ENCODE data around the gene ZSCAN25. TPM values are rescaled to one million over a fixed set of nuclear protein-coding genes. Genes with fewer than 3 reads are reported as not detected.

ZSCAN25 gene
- total RNA-seq, 4 donors from 2014 or later = 14.6 to 58.7 (median 18.1) TPM

DNA sequence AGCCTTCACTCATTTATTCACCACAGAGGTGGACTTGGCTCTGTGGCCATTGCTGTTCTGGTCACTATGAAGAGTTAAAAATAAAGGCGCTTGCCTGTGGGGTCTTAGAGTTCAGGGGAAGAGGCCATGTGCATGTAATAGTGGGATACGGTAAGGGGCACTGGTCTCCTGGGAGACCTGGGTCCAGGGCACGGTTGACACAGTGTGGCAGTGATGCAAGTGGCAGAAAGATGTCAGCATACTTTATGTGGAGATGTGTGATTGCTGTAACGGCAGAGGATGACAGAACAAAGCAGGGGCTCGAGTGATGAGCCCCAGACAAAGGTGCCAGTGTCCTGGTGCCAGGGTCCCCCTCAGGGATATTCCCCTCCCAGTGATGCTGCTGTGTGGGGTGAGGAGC, 8.6 kb downstream of the ZSCAN25 start:
- H3K27me3 ChIP-seq = no peaks in the 10 kb centered on the region
- H3K4me1 ChIP-seq = peaks cover 0 to 4% (median 0%) of the 10 kb centered on the region in 4 donors
- H3K9me3 ChIP-seq = no peaks in the 10 kb centered on the region
- H3K36me3 ChIP-seq = peaks cover 0 to 86% (median 32%) of the 10 kb centered on the region in 4 donors
- 90 to 93% methylated on average over 2 to 5 of the region's 5 CpGs for WGBS, 2 donors (ENCODE audit: low coverage in 1 of 2)
- intact Hi-C loops (cut with DNase I; ENCODE audit: low total_unique reads) = no loop called here
- TF ChIP-seq EP300 (IDR thresholded peaks at IDR 0.05; ENCODE audit: low read depth) = no peak
- TF ChIP-seq POLR2AphosphoS5 (IDR thresholded peaks at IDR 0.05) = no peak
- TF ChIP-seq POLR2A (IDR thresholded peaks at IDR 0.05) = no peak
- TF ChIP-seq, protein P1, sequence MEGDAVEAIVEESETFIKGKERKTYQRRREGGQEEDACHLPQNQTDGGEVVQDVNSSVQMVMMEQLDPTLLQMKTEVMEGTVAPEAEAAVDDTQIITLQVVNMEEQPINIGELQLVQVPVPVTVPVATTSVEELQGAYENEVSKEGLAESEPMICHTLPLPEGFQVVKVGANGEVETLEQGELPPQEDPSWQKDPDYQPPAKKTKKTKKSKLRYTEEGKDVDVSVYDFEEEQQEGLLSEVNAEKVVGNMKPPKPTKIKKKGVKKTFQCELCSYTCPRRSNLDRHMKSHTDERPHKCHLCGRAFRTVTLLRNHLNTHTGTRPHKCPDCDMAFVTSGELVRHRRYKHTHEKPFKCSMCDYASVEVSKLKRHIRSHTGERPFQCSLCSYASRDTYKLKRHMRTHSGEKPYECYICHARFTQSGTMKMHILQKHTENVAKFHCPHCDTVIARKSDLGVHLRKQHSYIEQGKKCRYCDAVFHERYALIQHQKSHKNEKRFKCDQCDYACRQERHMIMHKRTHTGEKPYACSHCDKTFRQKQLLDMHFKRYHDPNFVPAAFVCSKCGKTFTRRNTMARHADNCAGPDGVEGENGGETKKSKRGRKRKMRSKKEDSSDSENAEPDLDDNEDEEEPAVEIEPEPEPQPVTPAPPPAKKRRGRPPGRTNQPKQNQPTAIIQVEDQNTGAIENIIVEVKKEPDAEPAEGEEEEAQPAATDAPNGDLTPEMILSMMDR (IDR thresholded peaks at IDR 0.05) = no peak
- no peak for DNase-seq
- H3K4me3 ChIP-seq = no peak overlapping the region
- no peak overlapping the region for H3K27ac ChIP-seq
- in situ Hi-C loops (cut with MboI; ENCODE audit: low pct_ligation_motif_present in 1 of 4, low pct_unique_long_range_greater_than_20kb in 1 of 4, low sequenced_read_pairs in 3 of 4) = no loop called here

- TF ChIP-seq POLR2A (IDR thresholded peaks at IDR 0.05) (no peak), EP300 (IDR thresholded peaks at IDR 0.05; ENCODE audit: low read depth) (no peak), POLR2AphosphoS5 (IDR thresholded peaks at IDR 0.05) (no peak)
- TF ChIP-seq, protein P1 (IDR thresholded peaks at IDR 0.05) = no peak
- intact Hi-C loops (cut with DNase I; ENCODE audit: low total_unique reads) (no loop called here), in situ Hi-C loops (cut with MboI; ENCODE audit: low pct_ligation_motif_present in 1 of 4, low pct_unique_long_range_greater_than_20kb in 1 of 4, low sequenced_read_pairs in 3 of 4) (no loop called here)
- H3K27ac ChIP-seq = no peak overlapping the region
- WGBS, 2 donors (ENCODE audit: low coverage in 1 of 2) = 95% methylated on average over 4 of the region's 4 CpGs; no CpG with 5 or more reads in 1 of the 2 donors
- no peak for DNase-seq
- H3K4me3 ChIP-seq = no peak overlapping the region
- H3K36me3 ChIP-seq = peaks cover 0 to 81% (median 29%) of the 10 kb centered on the region in 4 donors
- peaks cover 0 to 4% (median 0%) of the 10 kb centered on the region in 4 donors for H3K4me1 ChIP-seq
- no peaks in the 10 kb centered on the region for H3K27me3 ChIP-seq
- H3K9me3 ChIP-seq = no peaks in the 10 kb centered on the region
Observed at GRCh38 chr7:99625961-99626360, 9.2 kb downstream of the ZSCAN25 start.

DNA sequence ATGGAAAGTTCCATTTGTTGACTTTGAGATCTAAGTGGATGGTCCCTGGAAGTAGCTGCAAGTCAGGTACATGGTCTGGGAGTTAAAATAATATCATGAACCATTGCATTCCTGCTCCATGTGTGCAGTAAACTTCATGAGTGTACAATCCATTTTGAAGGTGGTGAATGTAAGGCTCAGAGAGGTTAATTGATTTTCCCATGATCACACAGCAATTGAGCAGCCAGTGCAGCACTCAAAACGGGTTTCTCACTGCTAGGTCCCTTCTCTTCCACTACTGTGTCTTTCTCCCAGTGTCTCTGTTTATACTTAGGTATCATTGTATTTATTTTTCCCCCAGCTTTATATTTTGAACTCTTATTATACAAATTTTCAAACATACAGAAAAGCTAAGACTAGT, 9.9 kb downstream of the ZSCAN25 start:
- TF ChIP-seq POLR2AphosphoS5 (IDR thresholded peaks at IDR 0.05) = no peak
- no peak for TF ChIP-seq POLR2A (IDR thresholded peaks at IDR 0.05)
- TF ChIP-seq, protein P1 (IDR thresholded peaks at IDR 0.05) = no peak
- TF ChIP-seq EP300 (IDR thresholded peaks at IDR 0.05; ENCODE audit: low read depth) = no peak
- intact Hi-C loops (cut with DNase I; ENCODE audit: low total_unique reads) = no loop called here
- H3K4me1 ChIP-seq = peaks cover 0 to 4% (median 0%) of the 10 kb centered on the region in 4 donors
- no peak overlapping the region for H3K27ac ChIP-seq
- H3K36me3 ChIP-seq = peaks cover 0 to 75% (median 27%) of the 10 kb centered on the region in 4 donors
- no peak overlapping the region for H3K4me3 ChIP-seq
- H3K9me3 ChIP-seq = no peaks in the 10 kb centered on the region
- in situ Hi-C loops (cut with MboI; ENCODE audit: low pct_ligation_motif_present in 1 of 4, low pct_unique_long_range_greater_than_20kb in 1 of 4, low sequenced_read_pairs in 3 of 4) = no loop called here
- no peak for DNase-seq
- 78 to 100% methylated on average over 1 of the region's 1 CpG for WGBS, 2 donors (ENCODE audit: low coverage in 1 of 2)
- H3K27me3 ChIP-seq = no peaks in the 10 kb centered on the region

- 94 to 95% methylated on average over 11 of the region's 11 CpGs for WGBS, 2 donors (ENCODE audit: low coverage in 1 of 2)
- Histone ChIP-seq H3K27me3 (no peaks in the 10 kb centered on the region), H3K4me3 (no peak overlapping the region), H3K9me3 (no peaks in the 10 kb centered on the region), H3K36me3 (peaks cover 0 to 67% (median 22%) of the 10 kb centered on the region in 4 donors), H3K4me1 (peaks cover 0 to 4% (median 0%) of the 10 kb centered on the region in 4 donors), H3K27ac (no peak overlapping the region)
- intact Hi-C loops (cut with DNase I; ENCODE audit: low total_unique reads) (no loop called here), in situ Hi-C loops (cut with MboI; ENCODE audit: low pct_ligation_motif_present in 1 of 4, low pct_unique_long_range_greater_than_20kb in 1 of 4, low sequenced_read_pairs in 3 of 4) (no loop called here)
- no peak for DNase-seq
- TF ChIP-seq, protein P1 (IDR thresholded peaks at IDR 0.05) = no peak
- TF ChIP-seq EP300 (IDR thresholded peaks at IDR 0.05; ENCODE audit: low read depth) (no peak), POLR2AphosphoS5 (IDR thresholded peaks at IDR 0.05) (no peak), POLR2A (IDR thresholded peaks at IDR 0.05) (no peak)
Observed at GRCh38 chr7:99627513-99627912, 10.8 kb downstream of the ZSCAN25 start.

Data from transverse colon (tissue), 4 donors.